Activated naive CD4-positive, alpha-beta T cell treated with anti-CD3 and anti-CD28 coated beads, Interleukin-2, amount 10 ng/mL, durations not matched to agents 7 days and 5 days (primary cell): Measurements from ENCODE around the gene MYO5B.
"Not testable (repeated sequence)": the region's sequence is repeated elsewhere in the genome, so short reads cannot be mapped to it uniquely, and the experiment has no call there.

Source experiments
- CTCF ChIA-PET: fragments of 350-600 bp; sonication (Branson Sonifier 250); formaldehyde crosslinking; loops from one replicate; lab custom pipeline; 2021; ENCODE audit warnings: antibody characterized with exemption; lab: Charles Lee
- DNase-seq: peaks from one replicate; pipeline ENCODE4 v3.0.0-alpha.2; 2020
- H3K27ac Mint-ChIP-seq: one replicate; pipeline ENCODE4 v1.8.0; 2021; ENCODE audit warnings: mild to moderate bottlenecking, moderate library complexity, mixed read lengths
- H3K27me3 Mint-ChIP-seq: one replicate; pipeline ENCODE4 v1.8.0; 2021; ENCODE audit warnings: mild to moderate bottlenecking, mixed read lengths
- H3K36me3 Mint-ChIP-seq: one replicate; pipeline ENCODE4 v1.8.0; 2021; ENCODE audit warnings: mixed read lengths
- H3K4me1 Mint-ChIP-seq: one replicate; pipeline ENCODE4 v1.8.0; 2021; ENCODE audit warnings: mixed read lengths
- H3K4me3 Mint-ChIP-seq: one replicate; pipeline ENCODE4 v1.8.0; 2021; ENCODE audit warnings: mild to moderate bottlenecking, moderate library complexity, mixed read lengths
- H3K9me3 Mint-ChIP-seq: one replicate; pipeline ENCODE4 v1.8.0; 2021; ENCODE audit warnings: mixed read lengths

The MYO5B gene

GRCh38 chr18:49815927-49816326, 379.0 kb downstream of the MYO5B start:
- Mint-ChIP-seq H3K36me3 (peaks cover 52% of the 10 kb centered on the region), H3K27ac (no peak overlapping the region), H3K4me1 (peaks cover 76% of the 10 kb centered on the region), H3K4me3 (no peak overlapping the region), H3K9me3 (no peaks in the 10 kb centered on the region), H3K27me3 (no peaks in the 10 kb centered on the region)
- DNase-seq: no peak
- CTCF ChIA-PET: no interaction called here

- no peak for DNase-seq
- H3K9me3 Mint-ChIP-seq: peaks cover 12% of the 10 kb centered on the region
- CTCF ChIA-PET: no interaction called here
These were observed 380.8 kb downstream of the MYO5B start for GRCh38 chr18:49814147-49814499.

GRCh38 chr18:49813319-49814146, 381.4 kb downstream of the MYO5B start, which contains the start of gene ACAA2:
ACAA2 (minus strand) TSS chr18:49813533; CDS start chr18:49813484, 49 bp downstream.
- Mint-ChIP-seq H3K4me1 (peaks cover 55% of the 10 kb centered on the region), H3K27ac (peak within 1 kb of the TSS; percentile 96), H3K27me3 (no peaks in the 10 kb centered on the region), H3K9me3 (peaks cover 16% of the 10 kb centered on the region), H3K36me3 (peaks cover 62% of the 10 kb centered on the region), H3K4me3 (peak within 1 kb of the TSS; percentile 95)
- CTCF ChIA-PET: no interaction called here
- DNase-seq: peak; percentile 85

More at GRCh38 chr18:49814147-49814499, 380.8 kb downstream of the MYO5B start:
- H3K4me3 Mint-ChIP-seq: peak overlapping the region; percentile 95
- H3K36me3 Mint-ChIP-seq: peaks cover 58% of the 10 kb centered on the region
- H3K27me3 Mint-ChIP-seq: no peaks in the 10 kb centered on the region
- H3K27ac Mint-ChIP-seq: peak overlapping the region; percentile 96
- peaks cover 59% of the 10 kb centered on the region for H3K4me1 Mint-ChIP-seq

GRCh38 chr18:49813069-49813318, 382.0 kb downstream of the MYO5B start:
- peaks cover 21% of the 10 kb centered on the region for H3K9me3 Mint-ChIP-seq
- peaks cover 62% of the 10 kb centered on the region for H3K36me3 Mint-ChIP-seq
- peaks cover 49% of the 10 kb centered on the region for H3K4me1 Mint-ChIP-seq
- CTCF ChIA-PET: no interaction called here
- no peaks in the 10 kb centered on the region for H3K27me3 Mint-ChIP-seq
- H3K4me3 Mint-ChIP-seq: peak overlapping the region; percentile 95
- DNase-seq: no peak
- H3K27ac Mint-ChIP-seq: peak overlapping the region; percentile 96

- peaks cover 44% of the 10 kb centered on the region for H3K4me1 Mint-ChIP-seq
These were observed 382.5 kb downstream of the MYO5B start for GRCh38 chr18:49812286-49813068.

GRCh38 chr18:49811151-49811938, 383.6 kb downstream of the MYO5B start:
- no peak overlapping the region for H3K27ac Mint-ChIP-seq
- peak overlapping the region; percentile 25 for H3K4me3 Mint-ChIP-seq
- no peaks in the 10 kb centered on the region for H3K27me3 Mint-ChIP-seq
- DNase-seq: no peak
- H3K36me3 Mint-ChIP-seq: peaks cover 60% of the 10 kb centered on the region
- H3K4me1 Mint-ChIP-seq: peaks cover 39% of the 10 kb centered on the region
- peaks cover 22% of the 10 kb centered on the region for H3K9me3 Mint-ChIP-seq
- CTCF ChIA-PET: interaction anchor here (1.0 kb wide), 1 partner anchor 47 kb away, joined by 3 read pairs; no protein-coding TSS in a partner anchor

More at GRCh38 chr18:49812286-49813068, 382.5 kb downstream of the MYO5B start:
- Mint-ChIP-seq H3K9me3 (peaks cover 22% of the 10 kb centered on the region), H3K27ac (peak overlapping the region; percentile 96), H3K4me3 (peak overlapping the region; percentile 95), H3K36me3 (peaks cover 60% of the 10 kb centered on the region), H3K27me3 (no peaks in the 10 kb centered on the region)
- DNase-seq: no peak
- CTCF ChIA-PET: no interaction called here

- H3K27ac Mint-ChIP-seq, CTCF ChIA-PET, H3K4me3 Mint-ChIP-seq, DNase-seq, H3K27me3 Mint-ChIP-seq: not testable (repeated sequence)
- peaks cover 24% of the 10 kb centered on the region for H3K4me1 Mint-ChIP-seq
- peaks cover 48% of the 10 kb centered on the region for H3K36me3 Mint-ChIP-seq
- H3K9me3 Mint-ChIP-seq: peaks cover 22% of the 10 kb centered on the region
These were observed 386.3 kb downstream of the MYO5B start for GRCh38 chr18:49808553-49809191.

GRCh38 chr18:49804096-49804495, 390.9 kb downstream of the MYO5B start:
- CTCF ChIA-PET: no interaction called here
- no peak for DNase-seq
- Mint-ChIP-seq H3K9me3 (peaks cover 10% of the 10 kb centered on the region), H3K4me3 (no peak overlapping the region), H3K36me3 (peaks cover 40% of the 10 kb centered on the region), H3K27me3 (no peaks in the 10 kb centered on the region), H3K4me1 (peaks cover 5% of the 10 kb centered on the region), H3K27ac (no peak overlapping the region)

GRCh38 chr18:49802623-49803022, 392.3 kb downstream of the MYO5B start:
- CTCF ChIA-PET: no interaction called here
- Mint-ChIP-seq H3K36me3 (peaks cover 36% of the 10 kb centered on the region), H3K27me3 (no peaks in the 10 kb centered on the region), H3K4me3 (no peak overlapping the region), H3K4me1 (peaks cover 5% of the 10 kb centered on the region), H3K27ac (no peak overlapping the region), H3K9me3 (no peaks in the 10 kb centered on the region)
- no peak for DNase-seq

- H3K36me3 Mint-ChIP-seq: peaks cover 43% of the 10 kb centered on the region
- H3K4me3 Mint-ChIP-seq, CTCF ChIA-PET, H3K27ac Mint-ChIP-seq, H3K9me3 Mint-ChIP-seq, H3K27me3 Mint-ChIP-seq, DNase-seq: not testable (repeated sequence)
- H3K4me1 Mint-ChIP-seq: peaks cover 17% of the 10 kb centered on the region
These were observed 394.5 kb downstream of the MYO5B start for GRCh38 chr18:49800491-49800890.

GRCh38 chr18:49799806-49800205, 395.1 kb downstream of the MYO5B start:
- H3K27me3 Mint-ChIP-seq, H3K27ac Mint-ChIP-seq, CTCF ChIA-PET, H3K4me3 Mint-ChIP-seq, DNase-seq, H3K9me3 Mint-ChIP-seq: not testable (repeated sequence)
- Mint-ChIP-seq H3K36me3 (peaks cover 46% of the 10 kb centered on the region), H3K4me1 (peaks cover 16% of the 10 kb centered on the region)

- H3K27me3 Mint-ChIP-seq: no peaks in the 10 kb centered on the region
These were observed 396.9 kb downstream of the MYO5B start for GRCh38 chr18:49798001-49798400.

GRCh38 chr18:49795612-49796552, 399.1 kb downstream of the MYO5B start:
- Mint-ChIP-seq H3K9me3 (no peaks in the 10 kb centered on the region), H3K27ac (no peak overlapping the region)
- CTCF ChIA-PET: no interaction called here

More at GRCh38 chr18:49798001-49798400, 396.9 kb downstream of the MYO5B start:
- H3K4me1 Mint-ChIP-seq: peaks cover 14% of the 10 kb centered on the region
- peaks cover 53% of the 10 kb centered on the region for H3K36me3 Mint-ChIP-seq
- no peak overlapping the region for H3K27ac Mint-ChIP-seq
- no peaks in the 10 kb centered on the region for H3K9me3 Mint-ChIP-seq
- no peak for DNase-seq
- H3K4me3 Mint-ChIP-seq: no peak overlapping the region
- CTCF ChIA-PET: no interaction called here

More at GRCh38 chr18:49795612-49796552, 399.1 kb downstream of the MYO5B start:
- no peak for DNase-seq
- no peak overlapping the region for H3K4me3 Mint-ChIP-seq
- peaks cover 14% of the 10 kb centered on the region for H3K4me1 Mint-ChIP-seq
- no peaks in the 10 kb centered on the region for H3K27me3 Mint-ChIP-seq
- H3K36me3 Mint-ChIP-seq: peaks cover 58% of the 10 kb centered on the region
